Measurements from ENCODE around the gene CTDSPL. TPM values are rescaled to one million over a fixed set of nuclear protein-coding genes. Genes with fewer than 3 reads are reported as not detected.

The CTDSPL gene
- polyA plus RNA-seq, 1 donor from 2014 or later = not detected

Other genes with a start within 250 kb of the CTDSPL start
- 14.9 TPM for gene VILL, start 128.9 kb downstream of the CTDSPL start, polyA plus RNA-seq
- 4.6 TPM for gene PLCD1, start 167.8 kb downstream of the CTDSPL start, polyA plus RNA-seq
- 0.28 TPM for gene DLEC1, start 177.3 kb downstream of the CTDSPL start, polyA plus RNA-seq

All from IgD-negative memory B cell (primary cell).